ENCODE measurements around the gene KIF18A. TPM values are rescaled to one million over a fixed set of nuclear protein-coding genes. Genes with fewer than 3 reads are reported as not detected.

The KIF18A gene
- total and polyA plus RNA-seq, 4 donors: 0.08 to 21.4 (median 0.20) TPM

DNA sequence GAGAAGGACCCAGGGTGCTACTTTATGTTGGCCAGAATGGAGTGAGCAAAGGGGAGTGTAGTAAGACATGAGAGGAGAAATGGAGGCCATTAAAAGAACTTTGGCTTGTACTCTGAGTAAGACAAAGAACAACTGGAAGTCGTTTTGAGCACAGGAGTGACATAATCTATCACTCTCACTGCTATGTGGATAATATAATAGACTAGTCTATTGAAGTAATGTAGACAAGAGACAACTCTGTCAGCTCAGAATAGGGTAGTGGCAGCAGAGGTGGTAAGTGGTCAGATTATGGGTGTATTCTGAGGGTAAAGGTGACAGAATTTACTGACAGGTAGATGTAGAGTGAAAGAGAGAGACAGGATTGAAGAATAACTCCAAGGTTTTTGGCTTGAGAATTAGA, 8.2 kb downstream of the KIF18A start:
- no peak overlapping the region for H3K27ac ChIP-seq (ENCODE audit: low read depth in 1 of 2, low read length in 2 of 2)
- H3K9me3 ChIP-seq (ENCODE audit: control insufficient read depth in 4 of 4, low read length in 3 of 4): no peaks in the 10 kb centered on the region
- 72% methylated on average over 1 of the region's 1 CpG for WGBS
- no peaks in the 10 kb centered on the region for H3K36me3 ChIP-seq (ENCODE audit: control insufficient read depth in 4 of 4, insufficient read depth in 3 of 4, low read depth in 1 of 4, low read length in 3 of 4)
- DNase-seq (ENCODE audit: low spot score): no peak
- no peak overlapping the region for H3K4me3 ChIP-seq (ENCODE audit: low read depth in 1 of 3, low read length in 3 of 3)
- TF ChIP-seq RAD21 (IDR thresholded peaks at IDR 0.05) (no peak), RXRA (IDR thresholded peaks at IDR 0.05) (no peak), FOXA1 (IDR thresholded peaks at IDR 0.05) (no peak), TAF1 (conservative IDR thresholded peaks at IDR 0.05) (no peak), ZBTB33 (IDR thresholded peaks at IDR 0.05) (no peak), EGR1 (IDR thresholded peaks at IDR 0.05; ENCODE audit: low read depth in 2 of 2) (no peak), HNF4G (IDR thresholded peaks at IDR 0.05) (no peak), YY1 (IDR thresholded peaks at IDR 0.05) (no peak), SP1 (IDR thresholded peaks at IDR 0.05) (no peak), HNF4A (conservative IDR thresholded peaks at IDR 0.05) (no peak), GABPA (IDR thresholded peaks at IDR 0.05 in 1 of 2, conservative IDR thresholded peaks at IDR 0.05 in 1 of 2) (no peak), JUND (IDR thresholded peaks at IDR 0.05) (no peak)
- TF ChIP-seq, protein P1, sequence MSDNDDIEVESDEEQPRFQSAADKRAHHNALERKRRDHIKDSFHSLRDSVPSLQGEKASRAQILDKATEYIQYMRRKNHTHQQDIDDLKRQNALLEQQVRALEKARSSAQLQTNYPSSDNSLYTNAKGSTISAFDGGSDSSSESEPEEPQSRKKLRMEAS (IDR thresholded peaks at IDR 0.05): no peak
- TF ChIP-seq, protein P2, sequence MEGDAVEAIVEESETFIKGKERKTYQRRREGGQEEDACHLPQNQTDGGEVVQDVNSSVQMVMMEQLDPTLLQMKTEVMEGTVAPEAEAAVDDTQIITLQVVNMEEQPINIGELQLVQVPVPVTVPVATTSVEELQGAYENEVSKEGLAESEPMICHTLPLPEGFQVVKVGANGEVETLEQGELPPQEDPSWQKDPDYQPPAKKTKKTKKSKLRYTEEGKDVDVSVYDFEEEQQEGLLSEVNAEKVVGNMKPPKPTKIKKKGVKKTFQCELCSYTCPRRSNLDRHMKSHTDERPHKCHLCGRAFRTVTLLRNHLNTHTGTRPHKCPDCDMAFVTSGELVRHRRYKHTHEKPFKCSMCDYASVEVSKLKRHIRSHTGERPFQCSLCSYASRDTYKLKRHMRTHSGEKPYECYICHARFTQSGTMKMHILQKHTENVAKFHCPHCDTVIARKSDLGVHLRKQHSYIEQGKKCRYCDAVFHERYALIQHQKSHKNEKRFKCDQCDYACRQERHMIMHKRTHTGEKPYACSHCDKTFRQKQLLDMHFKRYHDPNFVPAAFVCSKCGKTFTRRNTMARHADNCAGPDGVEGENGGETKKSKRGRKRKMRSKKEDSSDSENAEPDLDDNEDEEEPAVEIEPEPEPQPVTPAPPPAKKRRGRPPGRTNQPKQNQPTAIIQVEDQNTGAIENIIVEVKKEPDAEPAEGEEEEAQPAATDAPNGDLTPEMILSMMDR (IDR thresholded peaks at IDR 0.05; ENCODE audit: low read depth, low read length, missing input control): no peak
- H3K4me1 ChIP-seq (ENCODE audit: control insufficient read depth in 4 of 4, insufficient read depth in 4 of 4, low read length in 3 of 4): no peaks in the 10 kb centered on the region
- no peak overlapping the region for H3K9ac ChIP-seq (ENCODE audit: low read depth in 1 of 2, low read length in 2 of 2)
- H3K27me3 ChIP-seq (ENCODE audit: control insufficient read depth in 4 of 4, insufficient read depth in 4 of 4, low read length in 3 of 4): no peaks in the 10 kb centered on the region

DNA sequence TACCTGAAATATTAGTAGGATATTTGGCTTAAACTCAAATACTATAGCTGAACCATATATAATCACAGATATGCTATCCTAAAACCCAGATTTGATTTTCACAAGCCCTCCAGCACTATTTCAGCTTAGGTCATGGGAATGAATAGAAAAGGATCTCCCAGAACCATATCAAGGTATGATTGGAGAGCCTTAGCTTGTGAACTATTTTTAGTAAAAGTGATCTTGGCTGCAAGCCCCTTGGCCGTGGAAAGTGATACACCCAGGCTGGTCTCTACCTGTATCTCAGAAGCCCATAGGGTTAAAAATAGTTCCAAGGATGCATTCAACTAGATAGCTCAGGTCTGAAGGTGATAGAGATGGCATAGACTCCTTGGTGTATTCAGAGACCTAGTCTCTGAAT, 9.7 kb downstream of the KIF18A start:
- 92% methylated on average over 1 of the region's 1 CpG for WGBS

More for the DNA sequence above, 9.7 kb downstream of the KIF18A start:
- H3K4me3 ChIP-seq (ENCODE audit: low read depth in 1 of 3, low read length in 3 of 3): no peak overlapping the region
- H3K36me3 ChIP-seq (ENCODE audit: control insufficient read depth in 4 of 4, insufficient read depth in 3 of 4, low read depth in 1 of 4, low read length in 3 of 4): no peaks in the 10 kb centered on the region
- no peaks in the 10 kb centered on the region for H3K27me3 ChIP-seq (ENCODE audit: control insufficient read depth in 4 of 4, insufficient read depth in 4 of 4, low read length in 3 of 4)
- TF ChIP-seq HNF4G (IDR thresholded peaks at IDR 0.05) (no peak), RAD21 (IDR thresholded peaks at IDR 0.05) (no peak), GABPA (IDR thresholded peaks at IDR 0.05 in 1 of 2, conservative IDR thresholded peaks at IDR 0.05 in 1 of 2) (no peak), NR2F2 (IDR thresholded peaks at IDR 0.05) (no peak), YY1 (IDR thresholded peaks at IDR 0.05) (no peak), HNF4A (conservative IDR thresholded peaks at IDR 0.05) (no peak), SP1 (IDR thresholded peaks at IDR 0.05) (no peak), FOXA1 (IDR thresholded peaks at IDR 0.05) (no peak), TAF1 (conservative IDR thresholded peaks at IDR 0.05) (no peak), JUND (IDR thresholded peaks at IDR 0.05) (no peak), FOXA2 (IDR thresholded peaks at IDR 0.05) (no peak), EGR1 (IDR thresholded peaks at IDR 0.05; ENCODE audit: low read depth in 2 of 2) (no peak), ZBTB33 (IDR thresholded peaks at IDR 0.05) (no peak)
- TF ChIP-seq, protein P3, sequence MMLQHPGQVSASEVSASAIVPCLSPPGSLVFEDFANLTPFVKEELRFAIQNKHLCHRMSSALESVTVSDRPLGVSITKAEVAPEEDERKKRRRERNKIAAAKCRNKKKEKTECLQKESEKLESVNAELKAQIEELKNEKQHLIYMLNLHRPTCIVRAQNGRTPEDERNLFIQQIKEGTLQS (IDR thresholded peaks at IDR 0.05): no peak
- TF ChIP-seq, protein P2 (IDR thresholded peaks at IDR 0.05; ENCODE audit: low read depth, low read length, missing input control): no peak
- TF ChIP-seq, protein P1 (IDR thresholded peaks at IDR 0.05): no peak
- TF ChIP-seq, protein P4, sequence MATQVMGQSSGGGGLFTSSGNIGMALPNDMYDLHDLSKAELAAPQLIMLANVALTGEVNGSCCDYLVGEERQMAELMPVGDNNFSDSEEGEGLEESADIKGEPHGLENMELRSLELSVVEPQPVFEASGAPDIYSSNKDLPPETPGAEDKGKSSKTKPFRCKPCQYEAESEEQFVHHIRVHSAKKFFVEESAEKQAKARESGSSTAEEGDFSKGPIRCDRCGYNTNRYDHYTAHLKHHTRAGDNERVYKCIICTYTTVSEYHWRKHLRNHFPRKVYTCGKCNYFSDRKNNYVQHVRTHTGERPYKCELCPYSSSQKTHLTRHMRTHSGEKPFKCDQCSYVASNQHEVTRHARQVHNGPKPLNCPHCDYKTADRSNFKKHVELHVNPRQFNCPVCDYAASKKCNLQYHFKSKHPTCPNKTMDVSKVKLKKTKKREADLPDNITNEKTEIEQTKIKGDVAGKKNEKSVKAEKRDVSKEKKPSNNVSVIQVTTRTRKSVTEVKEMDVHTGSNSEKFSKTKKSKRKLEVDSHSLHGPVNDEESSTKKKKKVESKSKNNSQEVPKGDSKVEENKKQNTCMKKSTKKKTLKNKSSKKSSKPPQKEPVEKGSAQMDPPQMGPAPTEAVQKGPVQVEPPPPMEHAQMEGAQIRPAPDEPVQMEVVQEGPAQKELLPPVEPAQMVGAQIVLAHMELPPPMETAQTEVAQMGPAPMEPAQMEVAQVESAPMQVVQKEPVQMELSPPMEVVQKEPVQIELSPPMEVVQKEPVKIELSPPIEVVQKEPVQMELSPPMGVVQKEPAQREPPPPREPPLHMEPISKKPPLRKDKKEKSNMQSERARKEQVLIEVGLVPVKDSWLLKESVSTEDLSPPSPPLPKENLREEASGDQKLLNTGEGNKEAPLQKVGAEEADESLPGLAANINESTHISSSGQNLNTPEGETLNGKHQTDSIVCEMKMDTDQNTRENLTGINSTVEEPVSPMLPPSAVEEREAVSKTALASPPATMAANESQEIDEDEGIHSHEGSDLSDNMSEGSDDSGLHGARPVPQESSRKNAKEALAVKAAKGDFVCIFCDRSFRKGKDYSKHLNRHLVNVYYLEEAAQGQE (IDR thresholded peaks at IDR 0.05): no peak
- no peak for DNase-seq (ENCODE audit: low spot score)
- no peak overlapping the region for H3K9ac ChIP-seq (ENCODE audit: low read depth in 1 of 2, low read length in 2 of 2)
- H3K4me1 ChIP-seq (ENCODE audit: control insufficient read depth in 4 of 4, insufficient read depth in 4 of 4, low read length in 3 of 4): no peaks in the 10 kb centered on the region
- no peaks in the 10 kb centered on the region for H3K9me3 ChIP-seq (ENCODE audit: control insufficient read depth in 4 of 4, low read length in 3 of 4)
- no peak overlapping the region for H3K27ac ChIP-seq (ENCODE audit: low read depth in 1 of 2, low read length in 2 of 2)
